ENCODE data around the gene AFAP1. TPM values are rescaled to one million over a fixed set of nuclear protein-coding genes. Genes with fewer than 3 reads are reported as not detected.

The AFAP1 gene
- total RNA-seq, 1 experiment from 2014 or later, result 3.9 TPM

GRCh38 chr4:7771056-7771455, 168.6 kb downstream of the AFAP1 start:
- DNase-seq (ENCODE audit: low spot score), result no peak
- in situ Hi-C loops (cut with HindIII; ENCODE audit: low sequenced_read_pairs), result no loop called here

- in situ Hi-C loops (cut with HindIII; ENCODE audit: low sequenced_read_pairs), result no loop called here
- no peak for DNase-seq (ENCODE audit: low spot score)
These were observed 169.2 kb downstream of the AFAP1 start for GRCh38 chr4:7770224-7771050.

GRCh38 chr4:7769396-7770223, 170.1 kb downstream of the AFAP1 start:
- peak; percentile 25 for DNase-seq (ENCODE audit: low spot score)
- in situ Hi-C loops (cut with HindIII; ENCODE audit: low sequenced_read_pairs), result no loop called here

GRCh38 chr4:7768736-7769135, 170.9 kb downstream of the AFAP1 start:
- DNase-seq (ENCODE audit: low spot score), result no peak
- in situ Hi-C loops (cut with HindIII; ENCODE audit: low sequenced_read_pairs), result no loop called here

GRCh38 chr4:7767966-7768365, 171.7 kb downstream of the AFAP1 start:
- in situ Hi-C loops (cut with HindIII; ENCODE audit: low sequenced_read_pairs), result no loop called here
- no peak for DNase-seq (ENCODE audit: low spot score)

- DNase-seq (ENCODE audit: low spot score), result no peak
- in situ Hi-C loops (cut with HindIII; ENCODE audit: low sequenced_read_pairs), result no loop called here
These were observed 172.1 kb downstream of the AFAP1 start for GRCh38 chr4:7767526-7767925.

GRCh38 chr4:7766661-7767345, 172.9 kb downstream of the AFAP1 start:
- in situ Hi-C loops (cut with HindIII; ENCODE audit: low sequenced_read_pairs), result no loop called here
- DNase-seq (ENCODE audit: low spot score), result peak; percentile 65

GRCh38 chr4:7766086-7766485, 173.6 kb downstream of the AFAP1 start:
- in situ Hi-C loops (cut with HindIII; ENCODE audit: low sequenced_read_pairs), result no loop called here
- DNase-seq (ENCODE audit: low spot score), result no peak

- DNase-seq (ENCODE audit: low spot score), result no peak
- in situ Hi-C loops (cut with HindIII; ENCODE audit: low sequenced_read_pairs), result no loop called here
These were observed 174.0 kb downstream of the AFAP1 start for GRCh38 chr4:7765666-7766065.

- DNase-seq (ENCODE audit: low spot score), result no peak
- in situ Hi-C loops (cut with HindIII; ENCODE audit: low sequenced_read_pairs), result no loop called here
These were observed 175.2 kb downstream of the AFAP1 start for GRCh38 chr4:7764466-7764865.

GRCh38 chr4:7763788-7764187, 175.9 kb downstream of the AFAP1 start:
- in situ Hi-C loops (cut with HindIII; ENCODE audit: low sequenced_read_pairs), result no loop called here
- no peak for DNase-seq (ENCODE audit: low spot score)

GRCh38 chr4:7763106-7763505, 176.6 kb downstream of the AFAP1 start:
- in situ Hi-C loops (cut with HindIII; ENCODE audit: low sequenced_read_pairs), result no loop called here
- DNase-seq (ENCODE audit: low spot score), result no peak

- in situ Hi-C loops (cut with HindIII; ENCODE audit: low sequenced_read_pairs), result no loop called here
- DNase-seq (ENCODE audit: low spot score), result no peak
These were observed 177.2 kb downstream of the AFAP1 start for GRCh38 chr4:7762376-7763030.

- peak; percentile 50 for DNase-seq (ENCODE audit: low spot score)
- in situ Hi-C loops (cut with HindIII; ENCODE audit: low sequenced_read_pairs), result no loop called here
These were observed 177.9 kb downstream of the AFAP1 start for GRCh38 chr4:7761720-7762119.

GRCh38 chr4:7761312-7761711, 178.3 kb downstream of the AFAP1 start:
- in situ Hi-C loops (cut with HindIII; ENCODE audit: low sequenced_read_pairs), result no loop called here
- DNase-seq (ENCODE audit: low spot score), result no peak

GRCh38 chr4:7760706-7761105, 179.0 kb downstream of the AFAP1 start:
- in situ Hi-C loops (cut with HindIII; ENCODE audit: low sequenced_read_pairs), result no loop called here

GRCh38 chr4:7760228-7760627, 179.4 kb downstream of the AFAP1 start:
- DNase-seq (ENCODE audit: low spot score), result no peak
- in situ Hi-C loops (cut with HindIII; ENCODE audit: low sequenced_read_pairs), result no loop called here

More at GRCh38 chr4:7760706-7761105, 179.0 kb downstream of the AFAP1 start:
- no peak for DNase-seq (ENCODE audit: low spot score)

GRCh38 chr4:7759635-7760034, 180.0 kb downstream of the AFAP1 start:
- in situ Hi-C loops (cut with HindIII; ENCODE audit: low sequenced_read_pairs), result no loop called here
- no peak for DNase-seq (ENCODE audit: low spot score)

GRCh38 chr4:7759216-7759615, 180.4 kb downstream of the AFAP1 start:
- in situ Hi-C loops (cut with HindIII; ENCODE audit: low sequenced_read_pairs), result no loop called here
- no peak for DNase-seq (ENCODE audit: low spot score)

All from G401 (cell line).